ENCODE measurements around the gene CALN1. TPM values are rescaled to one million over a fixed set of nuclear protein-coding genes. Genes with fewer than 3 reads are reported as not detected.

CALN1 gene
- total and polyA plus RNA-seq, 2 of the 8 experiments (the other 6 are each of a cell fraction or from before 2014, with no cell fraction given), result 6.4 to 15.2 TPM

GRCh38 chr7:72336382-72336631, 75.8 kb downstream of the CALN1 start (continued):
- TF ChIP-seq SRF (IDR thresholded peaks at IDR 0.05; ENCODE audit: low read depth, low read length) (no peak), CHD1 (IDR thresholded peaks at IDR 0.05; ENCODE audit: low read depth, low read length) (no peak), PHF8 (conservative IDR thresholded peaks at IDR 0.05; ENCODE audit: low read depth, low read length) (peak; percentile 18; the same call in 1 of the 2 replicates), SUZ12 (IDR thresholded peaks at IDR 0.05; ENCODE audit: low read length) (peak; percentile 44; the same call in 1 of the 2 replicates), CHD7 (IDR thresholded peaks at IDR 0.05; ENCODE audit: insufficient replicate concordance, low read length) (no peak), EGR1 (IDR thresholded peaks at IDR 0.05; ENCODE audit: borderline replicate concordance, low read depth, low read length) (no peak), KDM4A (IDR thresholded peaks at IDR 0.05; ENCODE audit: low read depth, low read length, severe bottlenecking) (peak; percentile 77), KDM1A (IDR thresholded peaks at IDR 0.05; ENCODE audit: borderline replicate concordance, low read length) (no peak), TCF12 (IDR thresholded peaks at IDR 0.05; ENCODE audit: low read depth, low read length) (no peak), MAX (IDR thresholded peaks at IDR 0.05) (no peak), SIRT6 (IDR thresholded peaks at IDR 0.05; ENCODE audit: low read length) (no peak), CREB1 (IDR thresholded peaks at IDR 0.05) (no peak), SIN3A (conservative IDR thresholded peaks at IDR 0.05 in 1 of 2, IDR thresholded peaks at IDR 0.05 in 1 of 2; ENCODE audit: low read depth in 1 of 2, low read length in 2 of 2) (no peak)

Data from H1 (cell line).